GM12874 (cell line): ENCODE data around the gene LDAH.

Source experiments
- CTCF ChIP-seq: IDR thresholded peaks from 2 replicates; pipeline ENCODE4 v1.5.1; 2011; ENCODE audit warnings: low read depth, mild to moderate bottlenecking, control low read depth, low read length, moderate library complexity; ENCODE audit not compliant: insufficient read depth

The LDAH gene

GRCh38 chr2:20634507-20635112 lies 188.3 kb downstream of the LDAH start:
- no peak for TF ChIP-seq CTCF
